IMR-90 (cell line): Measurements from ENCODE around the gene MYO3B. TPM values are rescaled to one million over a fixed set of nuclear protein-coding genes. Genes with fewer than 3 reads are reported as not detected.

Experiments used
- ATAC-seq: fragments of 200-7000 bp; cut with Tn5 transposase; 2 replicates; pipeline ENCODE4 v1.9.1; 2020; ENCODE audit warnings: low read depth, mild to moderate bottlenecking, moderate library complexity
- BruUV-seq: library from RNA; stranded (reverse); fragments of 400-500 nt; replicated peaks from 2 replicates; lab custom pipeline; 2021; lab: Mats Ljungman, UMichigan
- CTCF ChIA-PET: fragments of 300-600 bp; formaldehyde crosslinking; extraction: SDS; loops from one replicate; lab custom pipeline; 2021; ENCODE audit warnings: antibody characterized with exemption; lab: Yijun Ruan, JAX
- POLR2A ChIA-PET: fragments of 300-600 bp; sonication (Branson Sonifier 250); formaldehyde crosslinking; loops from one replicate; lab custom pipeline; 2022; ENCODE audit warnings: antibody characterized with exemption; ENCODE audit not compliant: unreplicated experiment; lab: Charles Lee
- DNase-seq: peaks from one replicate; pipeline ENCODE4 v3.0.0; 2013
- H2AFZ ChIP-seq: replicated peaks from 2 replicates; pipeline ENCODE3; 2013; ENCODE audit warnings: low read length, mild to moderate bottlenecking; ENCODE audit not compliant: poor library complexity
- H2AK5ac ChIP-seq: 2 replicates; pipeline ENCODE4 v1.6.1; 2013; ENCODE audit warnings: low read depth, low read length, inconsistent platforms
- H2AK9ac ChIP-seq: replicated peaks from 2 replicates; pipeline ENCODE3; 2013; ENCODE audit warnings: mild to moderate bottlenecking, low read depth, low read length, moderate library complexity; ENCODE audit not compliant: poor library complexity
- H2BK120ac ChIP-seq: 2 replicates; pipeline ENCODE4 v1.6.1; 2013; ENCODE audit warnings: low read depth, low read length, inconsistent platforms
- H2BK15ac ChIP-seq: 3 replicates; pipeline ENCODE4 v1.6.1; 2013; ENCODE audit warnings: low read depth, low read length, inconsistent platforms
- H2BK20ac ChIP-seq: 2 replicates; pipeline ENCODE4 v1.6.1; 2013; ENCODE audit warnings: low read depth, mild to moderate bottlenecking, inconsistent platforms, low read length, moderate library complexity
- H2BK5ac ChIP-seq: 2 replicates; pipeline ENCODE4 v1.6.1; 2013; ENCODE audit warnings: mild to moderate bottlenecking, low read depth, low read length, inconsistent platforms; ENCODE audit not compliant: poor library complexity, severe bottlenecking
- H3K14ac ChIP-seq: replicated peaks from 2 replicates; pipeline ENCODE4 v1.6.1; 2013; ENCODE audit warnings: low read depth, low read length, inconsistent platforms
- H3K18ac ChIP-seq: 2 replicates; pipeline ENCODE4 v1.6.1; 2013; ENCODE audit warnings: low read depth, low read length, control low read depth
- H3K23ac ChIP-seq: 2 replicates; pipeline ENCODE4 v1.6.1; 2013; ENCODE audit warnings: low read depth, low read length, inconsistent platforms
- H3K27ac ChIP-seq: 2 replicates; pipeline ENCODE4 v1.5.1; 2013; ENCODE audit warnings: mild to moderate bottlenecking, control low read depth, low read length; ENCODE audit not compliant: insufficient read depth
- H3K27me3 ChIP-seq: 2 replicates; pipeline ENCODE4 v1.6.1; 2013; ENCODE audit warnings: low read length; ENCODE audit not compliant: control insufficient read depth, insufficient read depth
- H3K36me3 ChIP-seq: 2 replicates; pipeline ENCODE4 v1.6.1; 2013; ENCODE audit warnings: low read length, mixed read lengths; ENCODE audit not compliant: control insufficient read depth, insufficient read depth
- H3K4ac ChIP-seq: 2 replicates; pipeline ENCODE4 v1.6.1; 2013; ENCODE audit warnings: low read depth, low read length, inconsistent platforms
- H3K4me1 ChIP-seq: 2 replicates; pipeline ENCODE4 v1.6.1; 2013; ENCODE audit warnings: low read length, mixed read lengths; ENCODE audit not compliant: control insufficient read depth, insufficient read depth
- H3K4me2 ChIP-seq: 2 replicates; pipeline ENCODE4 v1.6.1; 2013; ENCODE audit warnings: low read depth, mild to moderate bottlenecking, control low read depth, low read length, moderate library complexity
- H3K4me3 ChIP-seq: 2 replicates; pipeline ENCODE4 v1.5.1; 2013; ENCODE audit warnings: low read depth, mild to moderate bottlenecking, control low read depth, low read length, moderate library complexity; ENCODE audit not compliant: insufficient read depth
- H3K56ac ChIP-seq: 2 replicates; pipeline ENCODE4 v1.6.1; 2013; ENCODE audit warnings: low read length, inconsistent platforms; ENCODE audit not compliant: insufficient read depth; ENCODE audit errors: extremely low read depth
- H3K79me1 ChIP-seq, 2 experiments: 2 replicates each; pipeline ENCODE4 v1.6.1; 2013; ENCODE audit warnings: low read length in 2 of 2, inconsistent platforms in 1 of 2, low read depth in 1 of 2
- H3K9ac ChIP-seq: 2 replicates; pipeline ENCODE4 v1.6.1; 2013; ENCODE audit warnings: low read depth, low read length, control low read depth
- H3K9me1 ChIP-seq: 2 replicates; pipeline ENCODE4 v1.6.1; 2013; ENCODE audit warnings: low read length, inconsistent platforms; ENCODE audit not compliant: insufficient read depth
- H3K9me3 ChIP-seq: 2 replicates; pipeline ENCODE4 v1.6.1; 2013; ENCODE audit warnings: low read length; ENCODE audit not compliant: control insufficient read depth, insufficient read depth
- H4K20me1 ChIP-seq: 2 replicates; pipeline ENCODE4 v1.6.1; 2013; ENCODE audit warnings: low read length, inconsistent platforms; ENCODE audit not compliant: insufficient read depth
- H4K5ac ChIP-seq: 2 replicates; pipeline ENCODE4 v1.6.1; 2013; ENCODE audit warnings: mild to moderate bottlenecking, low read depth, low read length, control low read depth
- H4K8ac ChIP-seq, 2 experiments: 2 replicates each; pipeline ENCODE4 v1.6.1; 2013; ENCODE audit warnings: low read depth in 2 of 2, low read length in 2 of 2, control low read depth in 1 of 2, inconsistent platforms in 1 of 2
- H4K91ac ChIP-seq: 2 replicates; pipeline ENCODE4 v1.6.1; 2013; ENCODE audit warnings: low read depth, low read length, inconsistent platforms; ENCODE audit not compliant: insufficient read depth
- BHLHE40 ChIP-seq: fragments of 150-350 bp; IDR thresholded peaks from 2 replicates; pipeline ENCODE4 v1.6.1; 2016; ENCODE audit warnings: mild to moderate bottlenecking, low read depth, low read length
- CEBPB ChIP-seq: IDR thresholded peaks from 2 replicates; pipeline ENCODE4 v1.6.1; 2012; ENCODE audit warnings: low read depth, low read length, improper control_type of control experiment
- CHD1 ChIP-seq: IDR thresholded peaks from 2 replicates; pipeline ENCODE4 v1.6.1; 2012; ENCODE audit warnings: low read depth, low read length, improper control_type of control experiment
- CTCF ChIP-seq: conservative IDR thresholded peaks from 2 replicates; pipeline ENCODE4 v1.5.1; 2012; ENCODE audit warnings: mild to moderate bottlenecking, low read depth, low read length, improper control_type of control experiment
- ELK1 ChIP-seq: fragments of 150-350 bp; IDR thresholded peaks from 2 replicates; pipeline ENCODE4 v1.6.1; 2016; ENCODE audit warnings: low read depth, mild to moderate bottlenecking, low read length, moderate library complexity, borderline replicate concordance
- FOS ChIP-seq: fragments of 150-350 bp; IDR thresholded peaks from 2 replicates; pipeline ENCODE4 v1.6.1; 2016; ENCODE audit warnings: low read depth, low read length
- MAFK ChIP-seq: IDR thresholded peaks from 2 replicates; pipeline ENCODE4 v1.6.1; 2012; ENCODE audit warnings: low read depth, low read length, improper control_type of control experiment
- MAZ ChIP-seq: IDR thresholded peaks from 2 replicates; pipeline ENCODE4 v1.6.1; 2012; ENCODE audit warnings: low read depth, mild to moderate bottlenecking, low read length, improper control_type of control experiment, moderate library complexity, borderline replicate concordance
- MXI1 ChIP-seq: IDR thresholded peaks from 2 replicates; pipeline ENCODE4 v1.6.1; 2012; ENCODE audit warnings: low read depth, mild to moderate bottlenecking, low read length, moderate library complexity, borderline replicate concordance
- NFE2L2 ChIP-seq: fragments of 150-350 bp; IDR thresholded peaks from 2 replicates; pipeline ENCODE4 v1.6.1; 2016; ENCODE audit warnings: low read depth, mild to moderate bottlenecking, low read length
- POLR2A ChIP-seq: IDR thresholded peaks from 2 replicates; pipeline ENCODE4 v1.6.1; 2012; ENCODE audit warnings: mild to moderate bottlenecking, low read depth, low read length
- RAD21 ChIP-seq: IDR thresholded peaks from 2 replicates; pipeline ENCODE4 v1.6.1; 2012; ENCODE audit warnings: low read length, improper control_type of control experiment
- RCOR1 ChIP-seq: IDR thresholded peaks from 2 replicates; pipeline ENCODE4 v1.6.1; 2012; ENCODE audit warnings: mild to moderate bottlenecking, low read length, improper control_type of control experiment; ENCODE audit not compliant: insufficient replicate concordance
- RFX5 ChIP-seq: IDR thresholded peaks from 2 replicates; pipeline ENCODE4 v1.8.0; 2012; ENCODE audit warnings: low read depth, mild to moderate bottlenecking, low read length, moderate library complexity
- SMC3 ChIP-seq: fragments of 150-350 bp; IDR thresholded peaks from 2 replicates; pipeline ENCODE4 v1.6.1; 2016; ENCODE audit warnings: low read depth, mild to moderate bottlenecking, antibody characterized with exemption, low read length, moderate library complexity
- USF2 ChIP-seq: fragments of 150-350 bp; IDR thresholded peaks from 2 replicates; pipeline ENCODE4 v1.6.1; 2017; ENCODE audit warnings: mild to moderate bottlenecking, antibody characterized with exemption, low read length, low read depth
- WGBS, 2 experiments: methylation state at CpG; one replicate each; pipeline versions ENCODE4 v1.1.5 to v1.1.7; 2013; ENCODE audit warnings: missing lambda C conversion rate in 2 of 2; ENCODE audit not compliant: insufficient read length in 1 of 2; ENCODE audit errors: extremely low coverage in 2 of 2; 5-methylcytosine and 5-hydroxymethylcytosine counted together
- dilution Hi-C: fragments of 300-500 bp; cut with HindIII; formaldehyde crosslinking; loops from one replicate; pipeline ENCODE4 v1.14.3; 2018; ENCODE audit warnings: low sequenced_read_pairs; ENCODE audit not compliant: unreplicated experiment
- in situ Hi-C: fragments of 300-500 bp; cut with MboI; formaldehyde crosslinking; loops from 3 replicates; pipeline ENCODE4 v1.14.3; 2019; ENCODE audit warnings: low sequenced_read_pairs, inconsistent platforms, mixed read lengths
- intact Hi-C: fragments of 100-400 bp; cut with micrococcal nuclease; formaldehyde crosslinking; loops from 2 replicates; pipeline ENCODE4 v1.10.0; 2022
- polyA plus RNA-seq, 3 experiments: library from polyadenylated mRNA; depleted of rRNA; stranded (reverse); fragments of >200 nt; gene quantifications; 2 replicates each; pipeline ENCODE4 v1.2.3, GENCODE V29; 2012; ENCODE audit warnings: low replicate concordance in 1 of 3
- total RNA-seq: library from RNA; depleted of rRNA; stranded (reverse); fragments of >200 nt; gene quantifications from 2 replicates; pipeline ENCODE4 v1.2.3, GENCODE V29; 2012

Gene MYO3B
- total and polyA plus RNA-seq, 2 of the 4 experiments (the other 2 are of a cell fraction): 0.02 TPM; not detected in 1

- no peak overlapping the region for H2BK15ac ChIP-seq
- H2AFZ ChIP-seq: no peak overlapping the region
- H4K91ac ChIP-seq: no peak overlapping the region
- WGBS, 2 experiments: no CpG with 5 or more reads among the region's 3 CpGs
- H2AK9ac ChIP-seq: no peak overlapping the region
- H3K27ac ChIP-seq: no peak overlapping the region
- TF ChIP-seq FOS (no peak), RAD21 (no peak), SMC3 (no peak), CTCF (no peak), MAZ (no peak), BHLHE40 (no peak), CHD1 (no peak), ELK1 (no peak), CEBPB (no peak), NFE2L2 (no peak), RFX5 (no peak), USF2 (no peak), MXI1 (no peak), POLR2A (no peak), RCOR1 (no peak), MAFK (no peak)
- H4K8ac ChIP-seq: no peak overlapping the region
- no peak overlapping the region for H3K4me3 ChIP-seq
- intact Hi-C loops (loop anchor here (5.0 kb wide), 2 partner anchors 123 to 428 kb away; no protein-coding TSS in a partner anchor), dilution Hi-C loops (no loop called here), in situ Hi-C loops (no loop called here)
- no peaks in the 10 kb centered on the region for H3K9me1 ChIP-seq
- CTCF ChIA-PET: interaction anchor here (0.7 to 1.0 kb wide), 4 partner anchors 18 to 513 kb away, joined by 3 to 4 read pairs (median 3); no protein-coding TSS in a partner anchor
- H3K36me3 ChIP-seq: no peaks in the 10 kb centered on the region
- no peak overlapping the region for H3K9ac ChIP-seq
- H3K4me1 ChIP-seq: no peaks in the 10 kb centered on the region
- no peak overlapping the region for H3K56ac ChIP-seq
- H3K4ac ChIP-seq: no peak overlapping the region
- H3K23ac ChIP-seq: no peak overlapping the region
- no peak overlapping the region for H3K4me2 ChIP-seq
- H3K14ac ChIP-seq: no peak overlapping the region
- ATAC-seq: no peak
- H4K5ac ChIP-seq: no peak overlapping the region
- H3K9me3 ChIP-seq: no peaks in the 10 kb centered on the region
- H3K79me1 ChIP-seq: no peaks in the 10 kb centered on the region
- peaks cover 9% of the 10 kb centered on the region for H3K27me3 ChIP-seq
- no peak overlapping the region for H2BK5ac ChIP-seq
- H2BK120ac ChIP-seq: no peak overlapping the region
- no peak overlapping the region for H2BK20ac ChIP-seq
- BruUV-seq: no TSS peak
- H3K18ac ChIP-seq: no peak overlapping the region
- no peak overlapping the region for H2AK5ac ChIP-seq
- H4K20me1 ChIP-seq: no peaks in the 10 kb centered on the region
- POLR2A ChIA-PET: no interaction called here
- no peak for DNase-seq
These were observed 182.7 kb downstream of the MYO3B start for GRCh38 chr2:170360546-170361089.
